Measurements from ENCODE around the gene STK32B. TPM values are rescaled to one million over a fixed set of nuclear protein-coding genes. Genes with fewer than 3 reads are reported as not detected.
"Not testable (repeated sequence)": the region's sequence is repeated elsewhere in the genome, so short reads cannot be mapped to it uniquely, and the experiment has no call there.

Gene STK32B
- total and polyA plus RNA-seq, 4 donors: 0.02 to 0.28 (median 0.08) TPM; not detected in 1

GRCh38 chr4:5435823-5436222 lies 384.5 kb downstream of the STK32B start (continued):
- TF ChIP-seq, protein P1, sequence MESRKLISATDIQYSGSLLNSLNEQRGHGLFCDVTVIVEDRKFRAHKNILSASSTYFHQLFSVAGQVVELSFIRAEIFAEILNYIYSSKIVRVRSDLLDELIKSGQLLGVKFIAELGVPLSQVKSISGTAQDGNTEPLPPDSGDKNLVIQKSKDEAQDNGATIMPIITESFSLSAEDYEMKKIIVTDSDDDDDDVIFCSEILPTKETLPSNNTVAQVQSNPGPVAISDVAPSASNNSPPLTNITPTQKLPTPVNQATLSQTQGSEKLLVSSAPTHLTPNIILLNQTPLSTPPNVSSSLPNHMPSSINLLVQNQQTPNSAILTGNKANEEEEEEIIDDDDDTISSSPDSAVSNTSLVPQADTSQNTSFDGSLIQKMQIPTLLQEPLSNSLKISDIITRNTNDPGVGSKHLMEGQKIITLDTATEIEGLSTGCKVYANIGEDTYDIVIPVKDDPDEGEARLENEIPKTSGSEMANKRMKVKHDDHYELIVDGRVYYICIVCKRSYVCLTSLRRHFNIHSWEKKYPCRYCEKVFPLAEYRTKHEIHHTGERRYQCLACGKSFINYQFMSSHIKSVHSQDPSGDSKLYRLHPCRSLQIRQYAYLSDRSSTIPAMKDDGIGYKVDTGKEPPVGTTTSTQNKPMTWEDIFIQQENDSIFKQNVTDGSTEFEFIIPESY (IDR thresholded peaks at IDR 0.05): no peak

DNA sequence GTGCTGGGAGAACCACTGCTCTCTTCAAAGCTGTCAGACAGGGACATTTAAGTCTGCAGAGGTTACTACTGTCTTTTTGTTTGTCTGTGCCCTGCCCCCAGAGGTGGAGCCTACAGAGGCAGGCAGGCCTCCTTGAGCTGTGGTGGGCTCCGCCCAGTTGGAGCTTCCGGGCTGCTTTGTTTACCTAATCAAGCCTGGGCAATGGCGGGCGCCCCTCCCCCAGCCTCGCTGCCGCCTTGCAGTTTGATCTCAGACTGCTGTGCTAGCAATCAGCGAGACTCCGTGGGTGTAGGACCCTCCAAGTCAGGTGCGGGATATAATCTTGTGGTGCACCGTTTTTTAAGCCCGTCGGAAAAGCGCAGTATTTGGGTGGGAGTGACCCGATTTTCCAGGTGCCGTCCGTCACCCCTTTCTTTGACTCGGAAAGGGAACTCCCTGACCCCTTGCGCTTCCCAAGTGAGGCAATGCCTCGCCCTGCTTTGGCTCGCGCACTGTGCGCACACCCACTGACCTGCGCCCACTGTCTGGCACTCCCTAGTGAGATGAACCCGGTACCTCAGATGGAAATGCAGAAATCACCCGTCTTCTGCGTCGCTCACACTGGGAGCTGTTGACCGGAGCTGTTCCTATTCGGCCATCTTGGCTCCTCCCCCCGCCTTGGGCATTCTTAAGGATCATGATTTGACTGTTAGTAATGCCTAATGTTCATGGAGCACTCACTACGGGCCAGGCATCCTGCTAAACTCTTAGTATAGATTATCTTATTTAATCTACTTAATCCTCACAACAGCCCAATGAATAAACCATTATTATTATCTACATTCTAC lies 392.9 kb downstream of the STK32B start:
- not testable (repeated sequence) for H3K9me3 ChIP-seq (ENCODE audit: control insufficient read depth in 4 of 4, low read length in 3 of 4); H3K4me1 ChIP-seq (ENCODE audit: control insufficient read depth in 4 of 4, insufficient read depth in 4 of 4, low read length in 3 of 4); H3K36me3 ChIP-seq (ENCODE audit: control insufficient read depth in 4 of 4, insufficient read depth in 3 of 4, low read depth in 1 of 4, low read length in 3 of 4); H3K27ac ChIP-seq (ENCODE audit: low read depth in 1 of 2, low read length in 2 of 2); H3K27me3 ChIP-seq (ENCODE audit: control insufficient read depth in 4 of 4, insufficient read depth in 4 of 4, low read length in 3 of 4); H3K4me3 ChIP-seq (ENCODE audit: low read depth in 1 of 3, low read length in 3 of 3); H3K9ac ChIP-seq (ENCODE audit: low read depth in 1 of 2, low read length in 2 of 2); DNase-seq (ENCODE audit: low spot score)
- 83% methylated on average over 23 of the region's 31 CpGs for WGBS

DNA sequence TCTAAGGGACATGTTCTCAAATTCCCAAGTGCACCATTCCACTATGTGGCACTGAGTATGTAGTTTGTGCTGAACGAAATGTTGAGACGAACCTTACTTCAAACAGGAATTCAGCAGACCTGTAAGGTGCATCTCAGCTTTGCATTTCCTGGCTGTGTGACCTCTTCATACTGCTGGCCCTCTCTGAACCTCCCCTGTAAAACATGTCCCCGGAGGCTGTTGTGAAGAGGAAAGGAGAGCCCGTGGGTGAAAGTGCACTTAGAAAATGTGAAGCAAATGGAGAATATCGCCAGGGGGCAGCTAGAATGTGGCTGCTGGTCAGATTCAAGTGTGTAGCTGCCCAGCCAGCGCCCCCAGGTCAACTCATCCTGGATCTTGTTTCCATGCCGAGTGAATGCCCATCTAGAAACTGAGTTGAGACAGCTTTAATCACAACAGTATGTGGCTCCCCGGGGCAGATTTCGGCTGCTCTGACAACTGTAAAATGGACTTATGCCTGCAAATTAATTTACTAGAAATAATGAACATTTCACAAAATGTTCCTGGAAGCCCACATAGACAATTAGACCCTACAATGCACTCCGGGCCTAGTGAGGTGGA lies 393.7 kb downstream of the STK32B start:
- WGBS: 83% methylated on average over 10 of the region's 10 CpGs
- Histone ChIP-seq H3K27ac (ENCODE audit: low read depth in 1 of 2, low read length in 2 of 2) (no peak overlapping the region), H3K36me3 (ENCODE audit: control insufficient read depth in 4 of 4, insufficient read depth in 3 of 4, low read depth in 1 of 4, low read length in 3 of 4) (no peaks in the 10 kb centered on the region), H3K9me3 (ENCODE audit: control insufficient read depth in 4 of 4, low read length in 3 of 4) (no peaks in the 10 kb centered on the region), H3K4me1 (ENCODE audit: control insufficient read depth in 4 of 4, insufficient read depth in 4 of 4, low read length in 3 of 4) (no peaks in the 10 kb centered on the region), H3K4me3 (ENCODE audit: low read depth in 1 of 3, low read length in 3 of 3) (no peak overlapping the region), H3K27me3 (ENCODE audit: control insufficient read depth in 4 of 4, insufficient read depth in 4 of 4, low read length in 3 of 4) (no peaks in the 10 kb centered on the region), H3K9ac (ENCODE audit: low read depth in 1 of 2, low read length in 2 of 2) (no peak overlapping the region)
- TF ChIP-seq TAF1 (conservative IDR thresholded peaks at IDR 0.05) (no peak), HNF4G (IDR thresholded peaks at IDR 0.05) (no peak), NR2F2 (IDR thresholded peaks at IDR 0.05) (no peak), FOXA2 (IDR thresholded peaks at IDR 0.05) (no peak), GABPA (IDR thresholded peaks at IDR 0.05 in 1 of 2, conservative IDR thresholded peaks at IDR 0.05 in 1 of 2) (no peak), ATF3 (IDR thresholded peaks at IDR 0.05) (no peak), FOXA1 (IDR thresholded peaks at IDR 0.05) (no peak), REST (IDR thresholded peaks at IDR 0.05) (no peak), HNF4A (conservative IDR thresholded peaks at IDR 0.05) (no peak), YY1 (IDR thresholded peaks at IDR 0.05) (no peak)
- TF ChIP-seq, protein P2, sequence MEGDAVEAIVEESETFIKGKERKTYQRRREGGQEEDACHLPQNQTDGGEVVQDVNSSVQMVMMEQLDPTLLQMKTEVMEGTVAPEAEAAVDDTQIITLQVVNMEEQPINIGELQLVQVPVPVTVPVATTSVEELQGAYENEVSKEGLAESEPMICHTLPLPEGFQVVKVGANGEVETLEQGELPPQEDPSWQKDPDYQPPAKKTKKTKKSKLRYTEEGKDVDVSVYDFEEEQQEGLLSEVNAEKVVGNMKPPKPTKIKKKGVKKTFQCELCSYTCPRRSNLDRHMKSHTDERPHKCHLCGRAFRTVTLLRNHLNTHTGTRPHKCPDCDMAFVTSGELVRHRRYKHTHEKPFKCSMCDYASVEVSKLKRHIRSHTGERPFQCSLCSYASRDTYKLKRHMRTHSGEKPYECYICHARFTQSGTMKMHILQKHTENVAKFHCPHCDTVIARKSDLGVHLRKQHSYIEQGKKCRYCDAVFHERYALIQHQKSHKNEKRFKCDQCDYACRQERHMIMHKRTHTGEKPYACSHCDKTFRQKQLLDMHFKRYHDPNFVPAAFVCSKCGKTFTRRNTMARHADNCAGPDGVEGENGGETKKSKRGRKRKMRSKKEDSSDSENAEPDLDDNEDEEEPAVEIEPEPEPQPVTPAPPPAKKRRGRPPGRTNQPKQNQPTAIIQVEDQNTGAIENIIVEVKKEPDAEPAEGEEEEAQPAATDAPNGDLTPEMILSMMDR (IDR thresholded peaks at IDR 0.05; ENCODE audit: low read depth, low read length, missing input control): no peak
- TF ChIP-seq, protein P3, sequence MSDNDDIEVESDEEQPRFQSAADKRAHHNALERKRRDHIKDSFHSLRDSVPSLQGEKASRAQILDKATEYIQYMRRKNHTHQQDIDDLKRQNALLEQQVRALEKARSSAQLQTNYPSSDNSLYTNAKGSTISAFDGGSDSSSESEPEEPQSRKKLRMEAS (IDR thresholded peaks at IDR 0.05): no peak
- TF ChIP-seq, protein P1 (IDR thresholded peaks at IDR 0.05): no peak
- DNase-seq (ENCODE audit: low spot score): no peak

All from liver (tissue), 9 donors.